ENCODE measurements around the gene GRM8. TPM values are rescaled to one million over a fixed set of nuclear protein-coding genes. Genes with fewer than 3 reads are reported as not detected.

GRM8 gene
- total RNA-seq, 1 donor from 2014 or later = not detected

DNA sequence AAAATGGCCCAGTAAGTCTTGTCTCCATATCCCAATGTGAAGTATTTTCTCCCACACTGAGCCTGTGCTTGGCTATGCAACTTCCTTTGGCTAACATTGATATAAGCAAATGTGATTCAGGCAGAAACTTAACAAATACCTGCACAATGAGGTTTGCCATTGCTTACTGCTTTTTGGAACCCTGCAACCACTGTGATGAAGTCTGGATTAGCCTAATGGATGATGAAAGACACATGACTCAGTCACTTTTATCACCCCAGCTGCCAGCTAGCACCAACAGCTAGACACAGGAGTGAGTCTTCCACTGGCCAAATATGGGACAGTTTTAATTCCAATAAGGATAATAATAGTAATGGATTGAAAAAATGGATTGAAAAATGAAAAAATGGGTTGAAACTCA, 854.5 kb downstream of the GRM8 start:
- no peak for DNase-seq (ENCODE audit: extremely low read depth, low read depth, low spot score)

GRCh38 chr7:126394406-126394805, 858.3 kb downstream of the GRM8 start:
- DNase-seq (ENCODE audit: extremely low read depth, low read depth, low spot score) = no peak

Other genes with a start within 250 kb of the GRM8 start
- 14.4 and 34.4 TPM in 2 replicates for gene ZNF800, start 139.8 kb upstream of the GRM8 start, total RNA-seq

Measured in glomerular endothelial cell (primary cell).